Measurements from ENCODE around the gene PM20D2. TPM values are rescaled to one million over a fixed set of nuclear protein-coding genes. Genes with fewer than 3 reads are reported as not detected.

Gene PM20D2
- total and polyA plus RNA-seq, 8 donors: 3.6 to 11.0 (median 5.3) TPM

DNA sequence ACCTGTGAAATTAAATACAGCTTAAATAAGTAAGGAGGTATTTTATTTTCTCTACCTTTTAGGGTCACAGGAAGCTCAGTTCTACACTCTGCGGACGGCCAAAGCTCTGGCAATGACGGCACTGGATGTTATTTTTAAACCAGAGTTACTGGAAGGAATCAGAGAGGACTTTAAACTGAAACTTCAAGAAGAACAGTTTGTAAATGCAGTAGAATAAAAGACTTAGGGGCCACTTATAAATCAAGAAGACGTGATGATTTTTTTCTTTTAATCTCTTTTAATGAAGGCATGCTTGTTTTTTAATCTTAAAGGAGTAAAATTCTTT, 16.2 kb downstream of the PM20D2 start:
- ATAC-seq (peak in 1 of 4 donors; percentile 42), DNase-seq (no peak), FAIRE-seq (peak; percentile 82)
- Histone ChIP-seq H3K4me3 (no peak overlapping the region), H3K4me1 (no peaks in the 10 kb centered on the region), H3K36me3 (peaks cover 0 to 29% (median 15%) of the 10 kb centered on the region in 3 donors), H3K27me3 (no peaks in the 10 kb centered on the region), H3K27ac (no peak overlapping the region), H3K9me3 (no peaks in the 10 kb centered on the region)
- intact Hi-C loops (cut with DNase I): no loop called here
- 86 to 89% methylated on average over 4 of the region's 4 CpGs for WGBS, 2 donors
- TF ChIP-seq, protein P1, sequence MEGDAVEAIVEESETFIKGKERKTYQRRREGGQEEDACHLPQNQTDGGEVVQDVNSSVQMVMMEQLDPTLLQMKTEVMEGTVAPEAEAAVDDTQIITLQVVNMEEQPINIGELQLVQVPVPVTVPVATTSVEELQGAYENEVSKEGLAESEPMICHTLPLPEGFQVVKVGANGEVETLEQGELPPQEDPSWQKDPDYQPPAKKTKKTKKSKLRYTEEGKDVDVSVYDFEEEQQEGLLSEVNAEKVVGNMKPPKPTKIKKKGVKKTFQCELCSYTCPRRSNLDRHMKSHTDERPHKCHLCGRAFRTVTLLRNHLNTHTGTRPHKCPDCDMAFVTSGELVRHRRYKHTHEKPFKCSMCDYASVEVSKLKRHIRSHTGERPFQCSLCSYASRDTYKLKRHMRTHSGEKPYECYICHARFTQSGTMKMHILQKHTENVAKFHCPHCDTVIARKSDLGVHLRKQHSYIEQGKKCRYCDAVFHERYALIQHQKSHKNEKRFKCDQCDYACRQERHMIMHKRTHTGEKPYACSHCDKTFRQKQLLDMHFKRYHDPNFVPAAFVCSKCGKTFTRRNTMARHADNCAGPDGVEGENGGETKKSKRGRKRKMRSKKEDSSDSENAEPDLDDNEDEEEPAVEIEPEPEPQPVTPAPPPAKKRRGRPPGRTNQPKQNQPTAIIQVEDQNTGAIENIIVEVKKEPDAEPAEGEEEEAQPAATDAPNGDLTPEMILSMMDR (IDR thresholded peaks at IDR 0.05): no peak

DNA sequence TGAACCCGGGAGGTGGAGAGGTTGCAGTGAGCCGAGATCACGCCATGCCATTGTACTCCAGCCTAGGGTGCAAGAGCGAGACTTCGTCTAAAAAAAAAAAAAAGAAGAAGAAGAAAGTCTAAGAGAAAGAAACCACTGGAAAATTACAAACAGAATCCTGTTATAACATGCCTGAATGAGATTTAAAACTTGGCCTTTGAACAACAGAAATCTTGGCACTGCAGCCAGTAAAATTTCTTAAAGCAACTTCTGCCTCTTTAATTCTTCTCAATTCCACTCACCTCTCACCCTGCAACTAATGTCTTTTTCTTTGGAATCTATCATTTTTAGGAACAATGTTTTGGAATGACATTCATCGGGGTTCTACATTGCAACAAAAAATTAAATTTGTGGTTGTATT, 26.3 kb downstream of the PM20D2 start:
- DNase-seq: no peak
- Histone ChIP-seq H3K4me1 (no peaks in the 10 kb centered on the region), H3K27ac (no peak overlapping the region), H3K36me3 (no peaks in the 10 kb centered on the region), H3K9me3 (no peaks in the 10 kb centered on the region), H3K4me3 (no peak overlapping the region), H3K27me3 (no peaks in the 10 kb centered on the region)
- intact Hi-C loops (cut with DNase I): no loop called here
- no peak for FAIRE-seq
- 88 to 92% methylated on average over 6 of the region's 6 CpGs for WGBS, 2 donors
- TF ChIP-seq, protein P1 (IDR thresholded peaks at IDR 0.05): no peak
- no peak for ATAC-seq

DNA sequence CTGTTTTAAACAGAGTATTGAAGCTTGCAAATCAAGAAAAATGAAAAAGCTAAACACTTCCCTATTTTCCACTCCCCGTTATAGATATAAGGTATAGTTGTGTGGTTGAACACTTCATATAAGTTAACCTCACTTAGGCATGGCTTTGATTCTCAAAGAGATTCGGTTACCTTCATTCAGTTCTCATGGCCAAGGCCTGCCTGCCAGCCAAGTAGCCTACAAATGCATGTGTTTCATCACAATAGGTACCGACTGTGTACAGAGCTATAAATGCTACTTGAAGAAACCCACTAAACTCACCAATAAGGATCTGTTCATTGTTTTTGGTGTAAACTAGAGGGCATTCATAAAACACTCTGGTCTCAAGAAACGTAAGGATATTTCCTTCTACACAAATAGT, 27.8 kb downstream of the PM20D2 start:
- intact Hi-C loops (cut with DNase I): no loop called here
- FAIRE-seq: no peak
- ATAC-seq: no peak
- H3K4me3 ChIP-seq: no peak overlapping the region
- H3K4me1 ChIP-seq: no peaks in the 10 kb centered on the region
- H3K36me3 ChIP-seq: no peaks in the 10 kb centered on the region
- 88 to 92% methylated on average over 4 of the region's 4 CpGs for WGBS, 2 donors
- DNase-seq: no peak
- no peaks in the 10 kb centered on the region for H3K9me3 ChIP-seq
- TF ChIP-seq, protein P1 (IDR thresholded peaks at IDR 0.05): no peak
- H3K27ac ChIP-seq: no peak overlapping the region
- no peaks in the 10 kb centered on the region for H3K27me3 ChIP-seq

DNA sequence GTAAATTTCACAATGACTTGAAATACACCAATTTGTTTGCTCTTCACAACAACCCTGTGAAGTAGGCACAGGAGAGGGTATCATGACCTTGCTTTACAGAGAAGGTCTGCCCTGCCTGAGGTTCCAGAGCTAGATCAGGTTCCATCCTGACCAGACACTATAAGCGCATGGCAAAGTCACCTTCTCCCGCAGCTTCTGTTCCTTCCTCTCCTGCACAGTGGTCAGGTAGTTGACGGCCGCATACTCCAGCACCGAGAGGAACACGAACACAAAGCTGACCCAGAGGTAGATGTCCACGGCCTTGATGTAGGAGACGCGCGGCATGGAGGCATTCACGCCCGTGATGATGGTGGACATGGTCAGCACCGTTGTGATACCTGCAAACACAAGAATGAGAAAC, 34.3 kb downstream of the PM20D2 start:
- WGBS, 2 donors: 87 to 91% methylated on average over 13 of the region's 13 CpGs
- TF ChIP-seq, protein P1 (IDR thresholded peaks at IDR 0.05): no peak
- no peak for FAIRE-seq
- ATAC-seq: no peak
- intact Hi-C loops (cut with DNase I): no loop called here
- H3K4me3 ChIP-seq: no peak overlapping the region
- H3K27me3 ChIP-seq: no peaks in the 10 kb centered on the region
- no peaks in the 10 kb centered on the region for H3K9me3 ChIP-seq
- no peaks in the 10 kb centered on the region for H3K36me3 ChIP-seq
- no peaks in the 10 kb centered on the region for H3K4me1 ChIP-seq
- no peak for DNase-seq
- H3K27ac ChIP-seq: no peak overlapping the region

DNA sequence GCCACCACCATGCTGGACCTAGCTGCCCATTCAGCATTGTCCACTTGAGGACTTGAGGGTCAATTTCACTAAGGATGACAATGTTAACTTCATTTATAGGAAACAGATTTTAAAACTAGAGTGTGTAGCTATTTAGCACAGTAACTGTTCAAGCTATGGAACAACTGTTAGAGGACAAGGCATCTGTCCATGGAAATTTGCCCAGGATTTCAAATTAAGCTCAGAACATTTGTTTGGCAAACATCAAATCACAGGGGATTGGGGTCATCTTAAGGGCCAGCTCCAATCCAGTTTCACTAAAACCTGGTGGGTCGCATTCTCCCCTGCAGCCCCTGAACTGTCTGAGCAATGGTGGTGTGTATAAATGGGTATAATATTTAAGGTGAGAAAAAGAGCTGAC, 35.1 kb downstream of the PM20D2 start:
- intact Hi-C loops (cut with DNase I): no loop called here
- no peak for ATAC-seq

More for the DNA sequence above, 35.1 kb downstream of the PM20D2 start:
- WGBS, 2 donors: 77 to 91% methylated on average over 1 of the region's 1 CpG
- Histone ChIP-seq H3K9me3 (no peaks in the 10 kb centered on the region), H3K4me3 (no peak overlapping the region), H3K4me1 (no peaks in the 10 kb centered on the region), H3K36me3 (no peaks in the 10 kb centered on the region), H3K27ac (no peak overlapping the region), H3K27me3 (no peaks in the 10 kb centered on the region)
- TF ChIP-seq, protein P1 (IDR thresholded peaks at IDR 0.05): no peak
- FAIRE-seq (no peak), DNase-seq (no peak)
